Activated B cell treated with CpG ODN at 0.5 μM for 24 hours (primary cell): ENCODE results near the gene PCGF3. TPM values are rescaled to one million over a fixed set of nuclear protein-coding genes. Genes with fewer than 3 reads are reported as not detected.
"Not testable (repeated sequence)": the region's sequence is repeated elsewhere in the genome, so short reads cannot be mapped to it uniquely, and the experiment has no call there.

Source experiments
- ATAC-seq: fragments of 200-7000 bp; cut with Tn5 transposase; one replicate; pipeline ENCODE4 v1.10.0; 2021; ENCODE audit warnings: low read depth, mild to moderate bottlenecking, moderate library complexity
- CTCF ChIA-PET: fragments of 350-600 bp; sonication (Branson Sonifier 250); formaldehyde crosslinking; loops from one replicate; lab custom pipeline; 2021; ENCODE audit warnings: antibody characterized with exemption; lab: Charles Lee
- POLR2A ChIA-PET: fragments of 350-600 bp; sonication (Branson Sonifier 250); formaldehyde crosslinking; loops from one replicate; lab custom pipeline; 2021; ENCODE audit warnings: antibody characterized with exemption; lab: Charles Lee
- DNase-seq: peaks from one replicate; pipeline ENCODE4 v3.0.0; 2022
- H3K27ac Mint-ChIP-seq: one replicate; pipeline ENCODE4 v1.8.0; 2020; ENCODE audit warnings: mixed read lengths
- H3K27me3 Mint-ChIP-seq: one replicate; pipeline ENCODE4 v1.8.0; 2021; ENCODE audit warnings: mixed read lengths
- H3K36me3 Mint-ChIP-seq: one replicate; pipeline ENCODE4 v1.8.0; 2021; ENCODE audit warnings: low read depth, mixed read lengths
- H3K4me1 Mint-ChIP-seq: one replicate; pipeline ENCODE4 v1.8.0; 2021; ENCODE audit warnings: mixed read lengths
- H3K4me3 Mint-ChIP-seq: one replicate; pipeline ENCODE4 v1.8.0; 2020; ENCODE audit warnings: mild to moderate bottlenecking, mixed read lengths
- H3K9me3 Mint-ChIP-seq: one replicate; pipeline ENCODE4 v1.8.0; 2020; ENCODE audit warnings: mixed read lengths
- CTCF ChIP-seq: fragments of 200-600 bp; IDR thresholded peaks from one replicate; pipeline ENCODE4 v1.8.0; 2022; ENCODE audit warnings: antibody characterized with exemption, mild to moderate bottlenecking
- intact Hi-C: fragments of 100-400 bp; cut with micrococcal nuclease; formaldehyde crosslinking; loops from one replicate; pipeline ENCODE4 v1.15.1; 2024
- total RNA-seq: library from RNA; stranded (reverse); gene quantifications from 2 replicates; pipeline ENCODE4 v1.2.3, GENCODE V29; 2022

Gene PCGF3
- total RNA-seq, 1 donor from 2014 or later, result 59.2 TPM

- intact Hi-C loops, result no loop called here
- Mint-ChIP-seq H3K27ac (no peak overlapping the region), H3K27me3 (no peaks in the 10 kb centered on the region), H3K4me1 (peaks cover 14% of the 10 kb centered on the region), H3K9me3 (no peaks in the 10 kb centered on the region), H3K4me3 (no peak overlapping the region), H3K36me3 (peaks cover 11% of the 10 kb centered on the region)
- POLR2A ChIA-PET, result interaction anchor here (2.4 to 4.4 kb wide), 2 partner anchors 8 to 116 kb away, joined by 6 to 56 read pairs; partner anchors contain the start of genes ATP5ME and MYL5
- CTCF ChIA-PET, result interaction anchor here (2.2 kb wide), 1 partner anchor 9 kb away, joined by 10 read pairs; the partner anchor contains the start of genes ATP5ME and MYL5
- TF ChIP-seq CTCF, result no peak
- ATAC-seq (no peak), DNase-seq (no peak)
These were observed 40.3 kb upstream of the PCGF3 start for GRCh38 chr4:665381-665750.

- no peak for ATAC-seq
- POLR2A ChIA-PET, result interaction anchor here (0.6 to 4.4 kb wide), 3 partner anchors 7 to 348 kb away, joined by 6 to 56 read pairs (median 11); partner anchors contain the start of genes ATP5ME and MYL5
- no peaks in the 10 kb centered on the region for H3K9me3 Mint-ChIP-seq
- no peaks in the 10 kb centered on the region for H3K27me3 Mint-ChIP-seq
- no peak overlapping the region for H3K4me3 Mint-ChIP-seq
- no peak for DNase-seq
- intact Hi-C loops, result no loop called here
- peaks cover 14% of the 10 kb centered on the region for H3K4me1 Mint-ChIP-seq
- TF ChIP-seq CTCF, result no peak
- H3K27ac Mint-ChIP-seq, result no peak overlapping the region
- CTCF ChIA-PET, result no interaction called here
- peaks cover 13% of the 10 kb centered on the region for H3K36me3 Mint-ChIP-seq
These were observed 39.7 kb upstream of the PCGF3 start for GRCh38 chr4:665751-666435.

- Mint-ChIP-seq H3K36me3 (peaks cover 17% of the 10 kb centered on the region), H3K9me3 (no peaks in the 10 kb centered on the region), H3K27ac (no peak overlapping the region), H3K4me1 (peaks cover 14% of the 10 kb centered on the region), H3K4me3 (no peak overlapping the region), H3K27me3 (no peaks in the 10 kb centered on the region)
- ATAC-seq (no peak), DNase-seq (no peak)
- intact Hi-C loops, result no loop called here
- ChIA-PET CTCF (no interaction called here), POLR2A (interaction anchor here (0.6 kb wide), 2 partner anchors 104 to 348 kb away, joined by 6 to 11 read pairs; no protein-coding TSS in a partner anchor)
- no peak for TF ChIP-seq CTCF
These were observed 39.2 kb upstream of the PCGF3 start for GRCh38 chr4:666436-666810.

GRCh38 chr4:666822-667544, 38.6 kb upstream of the PCGF3 start:
- TF ChIP-seq CTCF, result no peak
- Mint-ChIP-seq H3K27me3 (no peaks in the 10 kb centered on the region), H3K9me3 (no peaks in the 10 kb centered on the region), H3K27ac (no peak overlapping the region), H3K36me3 (peaks cover 21% of the 10 kb centered on the region), H3K4me1 (peaks cover 14% of the 10 kb centered on the region), H3K4me3 (no peak overlapping the region)
- ChIA-PET CTCF (no interaction called here), POLR2A (interaction anchor here (0.6 kb wide), 1 partner anchor 104 kb away, joined by 6 read pairs; no protein-coding TSS in a partner anchor)
- ATAC-seq (no peak), DNase-seq (no peak)
- intact Hi-C loops, result no loop called here

- H3K27ac Mint-ChIP-seq, result no peak overlapping the region
- ATAC-seq, result no peak
- intact Hi-C loops, result no loop called here
- POLR2A ChIA-PET, result no interaction called here
- H3K36me3 Mint-ChIP-seq, result peaks cover 26% of the 10 kb centered on the region
- H3K27me3 Mint-ChIP-seq, result no peaks in the 10 kb centered on the region
- TF ChIP-seq CTCF, result no peak
- peaks cover 14% of the 10 kb centered on the region for H3K4me1 Mint-ChIP-seq
- CTCF ChIA-PET, result no interaction called here
- DNase-seq, result no peak
- no peak overlapping the region for H3K4me3 Mint-ChIP-seq
- no peaks in the 10 kb centered on the region for H3K9me3 Mint-ChIP-seq
These were observed 38.1 kb upstream of the PCGF3 start for GRCh38 chr4:667545-667925.

GRCh38 chr4:668219-668618, 37.4 kb upstream of the PCGF3 start:
- ATAC-seq, POLR2A ChIA-PET, H3K9me3 Mint-ChIP-seq, H3K27ac Mint-ChIP-seq, H3K4me3 Mint-ChIP-seq, CTCF ChIA-PET, H3K27me3 Mint-ChIP-seq, intact Hi-C loops, DNase-seq: not testable (repeated sequence)
- peaks cover 29% of the 10 kb centered on the region for H3K36me3 Mint-ChIP-seq
- H3K4me1 Mint-ChIP-seq, result peaks cover 13% of the 10 kb centered on the region

GRCh38 chr4:669806-670559, 35.6 kb upstream of the PCGF3 start:
- peaks cover 11% of the 10 kb centered on the region for H3K4me1 Mint-ChIP-seq
- POLR2A ChIA-PET, H3K9me3 Mint-ChIP-seq, intact Hi-C loops, DNase-seq, H3K4me3 Mint-ChIP-seq, H3K27ac Mint-ChIP-seq, CTCF ChIA-PET, ATAC-seq, H3K27me3 Mint-ChIP-seq: not testable (repeated sequence)
- H3K36me3 Mint-ChIP-seq, result peaks cover 29% of the 10 kb centered on the region
